Pancreas (tissue), 10 donors: ENCODE results near the gene MLXIPL. TPM values are rescaled to one million over a fixed set of nuclear protein-coding genes. Genes with fewer than 3 reads are reported as not detected.
A peak's percentile ranks its signal among the peaks of the same experiment; 100 is the strongest.

ENCODE experiments used
- ATAC-seq, 4 donors: fragments of 200-7000 bp; cut with Tn5 transposase; one replicate each; pipeline versions ENCODE4 v1.8.0 to v1.9.1; 2020; ENCODE audit warnings: mild to moderate bottlenecking in 4 of 4, moderate library complexity in 4 of 4
- DNase-seq, 6 donors: peaks; one replicate each; pipeline ENCODE4 v3.0.0-alpha.2; 2020
- FAIRE-seq: peaks from 2 replicates; lab custom pipeline; 2012; peaks lifted over from hg19 to GRCh38; lab: Jason Lieb, UNC
- H3K27ac ChIP-seq, 4 donors: fragments of 200-600 bp; sonication (generic); 1 replicate in 3 of 4; 2 replicates in 1 of 4; pipeline versions ENCODE4 v1.5.0 to v1.8.0; 2020
- H3K27me3 ChIP-seq, 4 donors: fragments of 200-600 bp; one replicate each; pipeline ENCODE4 v1.8.0; 2021
- H3K36me3 ChIP-seq, 3 donors: fragments of 200-600 bp; sonication (generic) in 1 of 3; one replicate each; pipeline versions ENCODE4 v1.5.0 to v1.8.0; 2020 to 2021
- H3K4me1 ChIP-seq, 3 donors: fragments of 200-600 bp; one replicate each; pipeline ENCODE4 v1.8.0; 2021
- H3K4me3 ChIP-seq, 4 donors: fragments of 200-600 bp; sonication (generic) in 2 of 4; one replicate each; pipeline versions ENCODE4 v1.5.0 to v1.8.0; 2020 to 2021
- H3K9me3 ChIP-seq, 4 donors: fragments of 200-600 bp; one replicate each; pipeline ENCODE4 v1.8.0; 2021
- WGBS, 2 donors: extraction: QIAGEN DNeasy Blood & Tissue Kit; methylation state at CpG; one replicate each; pipeline ENCODE4 v1.1.7; 2013; 5-methylcytosine and 5-hydroxymethylcytosine counted together
- intact Hi-C, 3 donors: fragments of 100-400 bp; cut with DNase I; formaldehyde crosslinking; loops; one replicate each; pipeline versions ENCODE4 v1.11.1 to v1.14.2; 2022
- polyA plus RNA-seq, 2 donors: library from polyadenylated mRNA; stranded (reverse); fragments of 200-250 nt; gene quantifications; one replicate each; pipeline ENCODE4 v1.2.3, GENCODE V29; 2013
- total RNA-seq, 6 donors: library from RNA; stranded (reverse); fragmentation: NEBNext Ultra II Directional in 4 of 6; extraction: Animal tissue kit (Norgen Biotek cat#: 25700) in 4 of 6; gene quantifications; one replicate each; pipeline versions ENCODE4 v1.2.1 to v1.2.4, GENCODE V29; 2021 to 2023
- TF ChIP-seq, protein P1 (sequence below), 4 donors: fragments of 200-600 bp; sonication (generic) in 3 of 4; IDR thresholded peaks; one replicate each; pipeline versions ENCODE4 v1.5.0 to v1.8.0; 2021; ENCODE audit warnings: antibody characterized with exemption in 4 of 4
- donor health status: healthy with polysubstance abuse.
- donor health status: DM: no; HTN: no; CAD: no; lungs with moderate emphysema.
- donor health status: DM: no; HTN: no; CAD: no.
- donor health status: control.
- donor health status: control.
- donor health status: Bipolar disorder and iron deficiency.
- donor health status: DM: yes; HTN: yes; CAD: no.
- donor health status: DM: no; HTN: no; CAD: no.
- donor health status: DM: no; HTN: no; CAD: no.
- donor health status: DM: yes; HTN: yes; CAD: no.

Gene MLXIPL
- total and polyA plus RNA-seq, 8 donors = 8.8 to 176 (median 24.5) TPM

- no peak for ATAC-seq
- H3K36me3 ChIP-seq = no peaks in the 10 kb centered on the region
- 68 to 77% methylated on average over 8 of the region's 8 CpGs for WGBS, 2 donors
- DNase-seq = no peak
- H3K4me3 ChIP-seq = no peak overlapping the region
- no peaks in the 10 kb centered on the region for H3K9me3 ChIP-seq
- intact Hi-C loops = no loop called here
- no peaks in the 10 kb centered on the region for H3K4me1 ChIP-seq
- no peaks in the 10 kb centered on the region for H3K27me3 ChIP-seq
- FAIRE-seq = no peak
- TF ChIP-seq, protein P1, sequence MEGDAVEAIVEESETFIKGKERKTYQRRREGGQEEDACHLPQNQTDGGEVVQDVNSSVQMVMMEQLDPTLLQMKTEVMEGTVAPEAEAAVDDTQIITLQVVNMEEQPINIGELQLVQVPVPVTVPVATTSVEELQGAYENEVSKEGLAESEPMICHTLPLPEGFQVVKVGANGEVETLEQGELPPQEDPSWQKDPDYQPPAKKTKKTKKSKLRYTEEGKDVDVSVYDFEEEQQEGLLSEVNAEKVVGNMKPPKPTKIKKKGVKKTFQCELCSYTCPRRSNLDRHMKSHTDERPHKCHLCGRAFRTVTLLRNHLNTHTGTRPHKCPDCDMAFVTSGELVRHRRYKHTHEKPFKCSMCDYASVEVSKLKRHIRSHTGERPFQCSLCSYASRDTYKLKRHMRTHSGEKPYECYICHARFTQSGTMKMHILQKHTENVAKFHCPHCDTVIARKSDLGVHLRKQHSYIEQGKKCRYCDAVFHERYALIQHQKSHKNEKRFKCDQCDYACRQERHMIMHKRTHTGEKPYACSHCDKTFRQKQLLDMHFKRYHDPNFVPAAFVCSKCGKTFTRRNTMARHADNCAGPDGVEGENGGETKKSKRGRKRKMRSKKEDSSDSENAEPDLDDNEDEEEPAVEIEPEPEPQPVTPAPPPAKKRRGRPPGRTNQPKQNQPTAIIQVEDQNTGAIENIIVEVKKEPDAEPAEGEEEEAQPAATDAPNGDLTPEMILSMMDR (IDR thresholded peaks at IDR 0.05) = no peak
- no peak overlapping the region for H3K27ac ChIP-seq
Measured at GRCh38 chr7:73633844-73634243, 9.5 kb upstream of the MLXIPL start.

GRCh38 chr7:73633323-73633722 is 9.0 kb upstream of the MLXIPL start:
- no peak overlapping the region for H3K4me3 ChIP-seq
- no peaks in the 10 kb centered on the region for H3K4me1 ChIP-seq
- TF ChIP-seq, protein P1 (IDR thresholded peaks at IDR 0.05) = no peak
- no peaks in the 10 kb centered on the region for H3K27me3 ChIP-seq
- intact Hi-C loops = no loop called here
- no peak for ATAC-seq
- H3K9me3 ChIP-seq = no peaks in the 10 kb centered on the region
- no peak for DNase-seq
- no peak for FAIRE-seq
- no peaks in the 10 kb centered on the region for H3K36me3 ChIP-seq
- no peak overlapping the region for H3K27ac ChIP-seq
- 66 to 89% methylated on average over 7 of the region's 7 CpGs for WGBS, 2 donors

DNA sequence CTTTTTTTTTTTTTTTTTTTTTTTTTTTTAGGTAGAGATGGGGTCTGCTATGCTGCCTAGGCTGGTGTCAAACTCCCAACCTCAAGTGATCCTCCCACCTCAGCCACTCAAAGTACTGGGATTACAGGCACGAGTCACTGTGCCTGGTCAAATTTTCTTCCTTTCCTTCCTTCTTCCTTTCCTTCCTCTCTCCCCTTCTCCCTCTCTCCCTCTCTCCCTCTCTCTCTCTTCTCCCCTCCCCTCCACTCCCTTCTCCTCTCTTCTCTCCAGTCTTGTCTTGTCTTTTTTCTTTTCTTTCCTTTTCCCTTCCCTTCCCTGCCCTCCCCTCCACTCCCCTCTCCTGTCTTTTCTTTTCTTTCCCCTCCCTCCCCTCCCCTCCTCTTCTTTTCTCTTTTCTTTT is 7.2 kb upstream of the MLXIPL start:
- FAIRE-seq (no peak), ATAC-seq (no peak)

DNA sequence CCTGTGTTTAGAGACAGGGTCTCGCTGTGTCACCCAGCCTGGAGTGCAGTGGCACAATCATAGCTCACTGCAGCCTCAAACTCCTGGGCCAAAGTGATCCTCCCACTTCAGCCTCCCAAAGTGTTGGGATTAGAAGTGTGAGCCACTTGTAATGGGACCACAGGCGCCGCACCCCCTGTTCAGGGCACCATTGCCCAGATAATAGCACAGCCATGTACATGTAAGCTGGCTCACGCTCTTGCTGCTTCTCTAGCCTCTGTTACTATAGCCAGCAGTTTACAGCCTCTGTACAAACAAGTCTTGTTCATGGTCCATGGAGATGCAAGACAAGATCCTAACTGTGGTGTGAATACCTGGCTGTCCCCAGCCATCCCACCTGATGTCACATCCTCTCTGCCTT is 4.2 kb upstream of the MLXIPL start:
- H3K27ac ChIP-seq = no peak overlapping the region
- H3K4me1 ChIP-seq = no peaks in the 10 kb centered on the region
- no peak overlapping the region for H3K4me3 ChIP-seq
- no peak for ATAC-seq
- H3K36me3 ChIP-seq = no peaks in the 10 kb centered on the region
- intact Hi-C loops = no loop called here
- TF ChIP-seq, protein P1 (IDR thresholded peaks at IDR 0.05) = no peak
- FAIRE-seq = no peak
- H3K9me3 ChIP-seq = no peaks in the 10 kb centered on the region
- WGBS, 2 donors = 71 to 82% methylated on average over 4 of the region's 4 CpGs
- no peaks in the 10 kb centered on the region for H3K27me3 ChIP-seq
- peak in 1 of 6 donors; percentile 21 for DNase-seq

More for the DNA sequence above, 7.2 kb upstream of the MLXIPL start:
- no peak overlapping the region for H3K27ac ChIP-seq
- H3K4me1 ChIP-seq = no peaks in the 10 kb centered on the region
- no peaks in the 10 kb centered on the region for H3K27me3 ChIP-seq
- intact Hi-C loops = no loop called here
- no peaks in the 10 kb centered on the region for H3K36me3 ChIP-seq
- TF ChIP-seq, protein P1 (IDR thresholded peaks at IDR 0.05) = no peak
- no peaks in the 10 kb centered on the region for H3K9me3 ChIP-seq
- H3K4me3 ChIP-seq = no peak overlapping the region
- no peak for DNase-seq
- WGBS, 2 donors = 22 to 28% methylated on average over 1 of the region's 1 CpG

DNA sequence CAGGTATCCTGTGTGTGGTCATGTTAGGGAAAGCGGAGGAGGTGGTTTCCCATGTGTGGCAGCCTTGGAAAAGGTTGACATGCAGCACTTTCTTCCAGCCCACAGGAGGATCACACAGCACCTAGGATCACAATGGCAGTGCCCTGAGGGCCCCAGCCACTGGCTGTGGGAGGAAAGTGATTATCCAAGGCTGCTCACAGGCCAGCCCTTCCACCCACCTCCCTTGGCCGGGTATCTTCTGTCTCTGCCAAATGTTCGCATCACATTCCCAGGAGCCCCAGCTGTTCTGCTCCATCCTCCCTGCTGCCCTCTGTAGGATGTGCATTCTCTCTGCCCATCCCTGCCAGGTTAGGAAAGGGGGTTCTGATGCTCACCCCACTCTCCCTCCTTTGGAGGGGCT is 2.5 kb upstream of the MLXIPL start:
- peak in 1 of 6 donors; percentile 20 for DNase-seq
- ATAC-seq = no peak
- H3K36me3 ChIP-seq = no peaks in the 10 kb centered on the region

More for the DNA sequence above, 2.5 kb upstream of the MLXIPL start:
- 28 to 44% methylated on average over 3 of the region's 3 CpGs for WGBS, 2 donors
- TF ChIP-seq, protein P1 (IDR thresholded peaks at IDR 0.05) = no peak
- no peaks in the 10 kb centered on the region for H3K27me3 ChIP-seq
- no peaks in the 10 kb centered on the region for H3K4me1 ChIP-seq
- no peak overlapping the region for H3K27ac ChIP-seq
- H3K9me3 ChIP-seq = no peaks in the 10 kb centered on the region
- no peak for FAIRE-seq
- no peak overlapping the region for H3K4me3 ChIP-seq
- intact Hi-C loops = no loop called here
